OCI-LY1 (cell line): ENCODE measurements around the gene SH3BP5.

ENCODE experiments used
- EZH2 ChIP-seq: fragments of 200-600 bp; sonication (generic), shearing (Covaris generic); IDR thresholded peaks from 2 replicates; pipeline ENCODE4 v1.8.0; 2017; ENCODE audit warnings: borderline replicate concordance, mixed run types, mild to moderate bottlenecking, antibody characterized with exemption, low read length, moderate library complexity, mixed read lengths
- TF ChIP-seq, protein P1 (sequence below): fragments of 200-600 bp; sonication (generic), shearing (Covaris generic); IDR thresholded peaks from 2 replicates; pipeline ENCODE4 v1.5.1; 2017; ENCODE audit warnings: mild to moderate bottlenecking, antibody characterized with exemption, low read length, moderate library complexity, mixed read lengths

- TF ChIP-seq, protein P1, sequence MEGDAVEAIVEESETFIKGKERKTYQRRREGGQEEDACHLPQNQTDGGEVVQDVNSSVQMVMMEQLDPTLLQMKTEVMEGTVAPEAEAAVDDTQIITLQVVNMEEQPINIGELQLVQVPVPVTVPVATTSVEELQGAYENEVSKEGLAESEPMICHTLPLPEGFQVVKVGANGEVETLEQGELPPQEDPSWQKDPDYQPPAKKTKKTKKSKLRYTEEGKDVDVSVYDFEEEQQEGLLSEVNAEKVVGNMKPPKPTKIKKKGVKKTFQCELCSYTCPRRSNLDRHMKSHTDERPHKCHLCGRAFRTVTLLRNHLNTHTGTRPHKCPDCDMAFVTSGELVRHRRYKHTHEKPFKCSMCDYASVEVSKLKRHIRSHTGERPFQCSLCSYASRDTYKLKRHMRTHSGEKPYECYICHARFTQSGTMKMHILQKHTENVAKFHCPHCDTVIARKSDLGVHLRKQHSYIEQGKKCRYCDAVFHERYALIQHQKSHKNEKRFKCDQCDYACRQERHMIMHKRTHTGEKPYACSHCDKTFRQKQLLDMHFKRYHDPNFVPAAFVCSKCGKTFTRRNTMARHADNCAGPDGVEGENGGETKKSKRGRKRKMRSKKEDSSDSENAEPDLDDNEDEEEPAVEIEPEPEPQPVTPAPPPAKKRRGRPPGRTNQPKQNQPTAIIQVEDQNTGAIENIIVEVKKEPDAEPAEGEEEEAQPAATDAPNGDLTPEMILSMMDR: no peak
- TF ChIP-seq EZH2: no peak
These were observed 40.5 kb downstream of the SH3BP5 start for GRCh38 chr3:15291589-15292541.
